Activated T-helper 1 cell treated with anti-CD3 and anti-CD28 coated beads, Interleukin-12 subunit alpha, Interleukin-12 subunit beta, Interleukin-2, Interleukin-4 antibody, amounts not matched to agents 30 ng/mL and 10 ng/mL and 1 ng/mL, durations not matched to agents 14 hours and 24 hours and 36 hours (primary cell): Measurements from ENCODE around the gene GLT1D1. TPM values are rescaled to one million over a fixed set of nuclear protein-coding genes. Genes with fewer than 3 reads are reported as not detected.
"Not testable (repeated sequence)": the region's sequence is repeated elsewhere in the genome, so short reads cannot be mapped to it uniquely, and the experiment has no call there.

Source experiments
- DNase-seq: peaks from one replicate; pipeline ENCODE4 v3.0.0; 2021; ENCODE audit warnings: low spot score
- H3K27ac Mint-ChIP-seq: one replicate; pipeline ENCODE4 v1.8.0; 2021; ENCODE audit warnings: mild to moderate bottlenecking, mixed read lengths
- H3K27me3 Mint-ChIP-seq: one replicate; pipeline ENCODE4 v1.8.0; 2022; ENCODE audit warnings: mild to moderate bottlenecking, moderate library complexity, mixed read lengths; ENCODE audit not compliant: insufficient read depth
- H3K36me3 Mint-ChIP-seq: one replicate; pipeline ENCODE4 v1.8.0; 2021; ENCODE audit warnings: low read depth, mixed read lengths
- H3K4me1 Mint-ChIP-seq: one replicate; pipeline ENCODE4 v1.8.0; 2021; ENCODE audit warnings: low read depth, mixed read lengths
- H3K4me3 Mint-ChIP-seq: one replicate; pipeline ENCODE4 v1.8.0; 2021; ENCODE audit warnings: mild to moderate bottlenecking, moderate library complexity, mixed read lengths
- H3K9me3 Mint-ChIP-seq: one replicate; pipeline ENCODE4 v1.8.0; 2021; ENCODE audit warnings: mixed read lengths
- intact Hi-C: fragments of 100-400 bp; cut with micrococcal nuclease; formaldehyde crosslinking; loops from one replicate; pipeline ENCODE4 v1.15.1; 2024
- total RNA-seq: library from RNA; stranded (reverse); gene quantifications from 2 replicates; pipeline ENCODE4 v1.2.3, GENCODE V29; 2022

The GLT1D1 gene
- total RNA-seq, 1 donor from 2014 or later, result 2.0 TPM

GRCh38 chr12:128851429-128851828 lies 1.8 kb upstream of the GLT1D1 start:
- DNase-seq, H3K27ac Mint-ChIP-seq, intact Hi-C loops, H3K4me3 Mint-ChIP-seq, H3K36me3 Mint-ChIP-seq, H3K4me1 Mint-ChIP-seq, H3K9me3 Mint-ChIP-seq: not testable (repeated sequence)
- H3K27me3 Mint-ChIP-seq, result peaks cover 15% of the 10 kb centered on the region

- intact Hi-C loops, result no loop called here
- no peaks in the 10 kb centered on the region for H3K9me3 Mint-ChIP-seq
These were observed 1.1 kb upstream of the GLT1D1 start for GRCh38 chr12:128852026-128852698.

GRCh38 chr12:128853600-128854197 lies 421 bp downstream of the GLT1D1 start:
- Mint-ChIP-seq H3K9me3 (no peaks in the 10 kb centered on the region), H3K4me3 (peak overlapping the region; percentile 31), H3K27me3 (peaks cover 21% of the 10 kb centered on the region), H3K4me1 (no peaks in the 10 kb centered on the region), H3K27ac (no peak overlapping the region), H3K36me3 (peaks cover 1% of the 10 kb centered on the region)
- intact Hi-C loops, result no loop called here
- no peak for DNase-seq

More at GRCh38 chr12:128852026-128852698, 1.1 kb upstream of the GLT1D1 start:
- Mint-ChIP-seq H3K4me1 (no peaks in the 10 kb centered on the region), H3K27ac (no peak overlapping the region), H3K36me3 (peaks cover 1% of the 10 kb centered on the region), H3K27me3 (peaks cover 18% of the 10 kb centered on the region), H3K4me3 (no peak overlapping the region)
- DNase-seq, result no peak

- H3K27ac Mint-ChIP-seq, result no peak overlapping the region
- H3K9me3 Mint-ChIP-seq, result no peaks in the 10 kb centered on the region
- H3K27me3 Mint-ChIP-seq, result peaks cover 22% of the 10 kb centered on the region
- peaks cover 1% of the 10 kb centered on the region for H3K36me3 Mint-ChIP-seq
- DNase-seq, result no peak
- H3K4me3 Mint-ChIP-seq, result no peak overlapping the region
- intact Hi-C loops, result no loop called here
- H3K4me1 Mint-ChIP-seq, result no peaks in the 10 kb centered on the region
These were observed 2.9 kb downstream of the GLT1D1 start for GRCh38 chr12:128856035-128856790.

GRCh38 chr12:128856791-128857078 lies 3.5 kb downstream of the GLT1D1 start:
- no peaks in the 10 kb centered on the region for H3K4me1 Mint-ChIP-seq

GRCh38 chr12:128857133-128857763 lies 4.0 kb downstream of the GLT1D1 start:
- Mint-ChIP-seq H3K4me1 (no peaks in the 10 kb centered on the region), H3K36me3 (peaks cover 1% of the 10 kb centered on the region)
- DNase-seq, result no peak

More at GRCh38 chr12:128856791-128857078, 3.5 kb downstream of the GLT1D1 start:
- Mint-ChIP-seq H3K36me3 (peaks cover 1% of the 10 kb centered on the region), H3K4me3 (no peak overlapping the region), H3K9me3 (no peaks in the 10 kb centered on the region), H3K27me3 (peaks cover 21% of the 10 kb centered on the region), H3K27ac (no peak overlapping the region)
- intact Hi-C loops, result no loop called here
- no peak for DNase-seq

GRCh38 chr12:128859311-128859710 lies 6.0 kb downstream of the GLT1D1 start:
- H3K4me3 Mint-ChIP-seq, result no peak overlapping the region
- H3K4me1 Mint-ChIP-seq, result no peaks in the 10 kb centered on the region
- H3K36me3 Mint-ChIP-seq, result peaks cover 1% of the 10 kb centered on the region
- H3K27ac Mint-ChIP-seq, result no peak overlapping the region
- intact Hi-C loops, result no loop called here
- no peak for DNase-seq
- H3K27me3 Mint-ChIP-seq, result peaks cover 18% of the 10 kb centered on the region
- no peaks in the 10 kb centered on the region for H3K9me3 Mint-ChIP-seq

More at GRCh38 chr12:128857133-128857763, 4.0 kb downstream of the GLT1D1 start:
- intact Hi-C loops, result no loop called here
- no peaks in the 10 kb centered on the region for H3K9me3 Mint-ChIP-seq
- H3K27ac Mint-ChIP-seq, result no peak overlapping the region
- H3K27me3 Mint-ChIP-seq, result peaks cover 18% of the 10 kb centered on the region
- no peak overlapping the region for H3K4me3 Mint-ChIP-seq

- intact Hi-C loops, result no loop called here
- H3K4me3 Mint-ChIP-seq, result no peak overlapping the region
- no peaks in the 10 kb centered on the region for H3K9me3 Mint-ChIP-seq
- no peak overlapping the region for H3K27ac Mint-ChIP-seq
- peaks cover under 1% of the 10 kb centered on the region for H3K36me3 Mint-ChIP-seq
- H3K27me3 Mint-ChIP-seq, result peaks cover 12% of the 10 kb centered on the region
- H3K4me1 Mint-ChIP-seq, result no peaks in the 10 kb centered on the region
- no peak for DNase-seq
These were observed 8.1 kb downstream of the GLT1D1 start for GRCh38 chr12:128861226-128862016.

- Mint-ChIP-seq H3K36me3 (no peaks in the 10 kb centered on the region), H3K4me3 (no peak overlapping the region), H3K4me1 (no peaks in the 10 kb centered on the region), H3K27me3 (peaks cover 9% of the 10 kb centered on the region), H3K27ac (no peak overlapping the region), H3K9me3 (no peaks in the 10 kb centered on the region)
- intact Hi-C loops, result no loop called here
- no peak for DNase-seq
These were observed 10.7 kb downstream of the GLT1D1 start for GRCh38 chr12:128863957-128864356.

GRCh38 chr12:128864516-128865186 lies 11.4 kb downstream of the GLT1D1 start:
- H3K4me1 Mint-ChIP-seq, result no peaks in the 10 kb centered on the region
- DNase-seq, result no peak
- intact Hi-C loops, result no loop called here
- H3K27me3 Mint-ChIP-seq, result peaks cover 9% of the 10 kb centered on the region
- peak overlapping the region; percentile 16 for H3K27ac Mint-ChIP-seq
- no peaks in the 10 kb centered on the region for H3K36me3 Mint-ChIP-seq
- H3K9me3 Mint-ChIP-seq, result no peaks in the 10 kb centered on the region
- no peak overlapping the region for H3K4me3 Mint-ChIP-seq

GRCh38 chr12:128867466-128867865 lies 14.2 kb downstream of the GLT1D1 start:
- Mint-ChIP-seq H3K4me3 (no peak overlapping the region), H3K36me3 (no peaks in the 10 kb centered on the region)

GRCh38 chr12:128871516-128871892 lies 18.2 kb downstream of the GLT1D1 start:
- Mint-ChIP-seq H3K4me1 (no peaks in the 10 kb centered on the region), H3K4me3 (no peak overlapping the region), H3K27me3 (peaks cover 3% of the 10 kb centered on the region), H3K36me3 (peaks cover 3% of the 10 kb centered on the region), H3K27ac (no peak overlapping the region), H3K9me3 (peaks cover 10% of the 10 kb centered on the region)
- intact Hi-C loops, result no loop called here
- no peak for DNase-seq

More at GRCh38 chr12:128867466-128867865, 14.2 kb downstream of the GLT1D1 start:
- Mint-ChIP-seq H3K27me3 (peaks cover 3% of the 10 kb centered on the region), H3K27ac (no peak overlapping the region), H3K4me1 (no peaks in the 10 kb centered on the region), H3K9me3 (no peaks in the 10 kb centered on the region)
- intact Hi-C loops, result no loop called here
- DNase-seq, result no peak
